Raji (cell line): ENCODE results near the gene ARCN1.

Experiments used
- POLR2A ChIP-seq: IDR thresholded peaks from 2 replicates; pipeline ENCODE4 v1.6.1; 2011; ENCODE audit warnings: low read depth, low read length, control low read depth; ENCODE audit not compliant: insufficient read depth

The ARCN1 gene

DNA sequence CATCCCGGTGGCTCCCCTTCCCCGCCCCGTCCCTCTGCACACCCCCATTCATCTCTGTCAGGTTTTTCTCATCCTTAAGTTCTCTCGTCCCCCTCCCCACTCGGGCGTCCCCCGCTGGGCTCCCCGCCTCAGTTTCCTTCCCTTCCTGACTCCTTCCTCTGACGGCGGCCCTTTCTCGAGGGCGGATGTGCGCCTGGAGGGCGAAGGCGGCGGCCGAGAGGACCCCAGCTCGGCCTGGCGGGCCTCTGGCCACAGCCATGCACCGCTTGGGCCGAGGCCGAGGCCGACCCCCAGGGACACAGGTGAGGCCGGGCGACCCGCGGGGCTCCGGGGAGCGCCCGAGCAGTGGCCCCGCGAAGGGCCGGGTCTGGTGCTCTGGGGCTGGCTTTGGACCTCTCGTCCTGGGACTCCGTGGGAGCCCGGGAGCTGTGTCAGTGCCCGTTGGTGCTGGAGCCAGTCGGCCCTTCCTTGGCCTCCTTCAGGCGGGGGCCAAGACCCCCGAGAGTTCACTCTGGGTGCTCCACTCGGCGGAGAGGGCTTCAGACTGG lies 38.1 kb downstream of the ARCN1 start:
- no peak for TF ChIP-seq POLR2A

DNA sequence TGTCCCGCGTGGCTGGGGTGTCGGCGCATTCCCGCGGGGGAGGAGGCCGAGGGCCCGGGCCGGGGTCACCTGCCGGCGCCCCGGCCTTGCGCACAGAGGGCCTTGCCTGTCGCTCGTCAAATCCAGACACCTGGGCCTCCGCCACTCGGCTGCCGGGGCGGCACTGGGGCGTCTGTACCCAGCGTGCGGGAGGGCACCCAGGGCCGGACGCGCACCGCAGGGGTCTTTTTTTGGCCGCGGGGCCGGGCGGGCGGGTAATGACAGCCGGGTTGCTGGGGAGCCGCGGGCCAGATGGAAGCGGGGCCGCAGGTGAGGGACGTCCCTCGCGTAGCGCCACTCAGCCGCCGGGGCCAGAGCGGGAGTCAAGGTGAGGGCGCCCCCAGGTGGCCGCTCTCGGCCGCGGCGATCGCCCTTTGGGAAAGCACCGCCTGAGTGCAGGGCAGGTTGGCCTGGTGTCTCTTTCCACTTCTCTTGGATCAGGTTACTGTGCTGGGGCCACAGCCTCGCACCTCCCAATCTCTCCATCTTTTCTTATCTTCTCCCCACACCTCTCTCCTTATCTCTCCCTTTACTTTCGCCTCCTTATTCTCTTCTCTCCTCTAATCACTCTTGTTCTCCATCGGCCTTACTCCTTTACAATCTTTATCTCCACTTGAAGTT lies 38.7 kb downstream of the ARCN1 start:
- no peak for TF ChIP-seq POLR2A

DNA sequence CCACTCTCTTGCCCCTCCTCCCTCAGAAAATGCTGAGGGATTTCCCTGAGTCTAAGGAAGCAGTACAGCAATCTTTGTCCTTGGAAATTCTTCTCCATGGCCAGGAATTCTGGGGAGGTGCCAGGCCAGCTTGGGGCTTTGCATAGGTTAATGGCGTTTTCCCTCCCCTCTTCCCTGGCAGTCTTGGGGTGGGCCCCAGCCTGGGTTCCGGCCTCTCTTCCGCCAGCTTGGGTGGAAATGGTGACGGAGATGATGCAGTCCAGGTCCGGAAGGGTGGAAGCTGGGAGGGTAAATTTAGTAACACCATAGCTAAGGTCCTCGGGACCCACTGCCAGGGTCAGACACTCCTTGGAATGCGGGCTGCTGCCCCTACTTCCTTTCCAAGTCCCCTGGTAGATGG lies 40.2 kb downstream of the ARCN1 start:
- no peak for TF ChIP-seq POLR2A

DNA sequence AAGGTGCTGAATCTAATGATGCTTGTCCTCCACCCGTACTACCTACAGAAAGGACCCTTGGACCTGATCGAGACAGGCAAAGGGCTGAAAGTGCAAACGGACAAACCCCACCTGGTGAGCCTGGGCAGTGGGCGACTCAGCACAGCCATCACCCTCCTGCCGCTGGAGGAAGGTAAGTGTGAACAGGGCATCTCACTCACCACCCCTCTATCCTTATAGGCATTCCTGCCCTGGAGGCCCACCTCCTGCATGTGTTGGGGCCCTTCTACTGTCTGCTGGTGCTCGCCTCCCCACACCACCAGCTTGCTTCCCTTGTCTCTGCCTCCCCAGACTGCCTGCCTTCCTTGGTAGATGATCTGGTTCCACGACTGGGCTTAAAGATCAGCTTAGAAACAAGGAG lies 42.3 kb downstream of the ARCN1 start:
- no peak for TF ChIP-seq POLR2A

DNA sequence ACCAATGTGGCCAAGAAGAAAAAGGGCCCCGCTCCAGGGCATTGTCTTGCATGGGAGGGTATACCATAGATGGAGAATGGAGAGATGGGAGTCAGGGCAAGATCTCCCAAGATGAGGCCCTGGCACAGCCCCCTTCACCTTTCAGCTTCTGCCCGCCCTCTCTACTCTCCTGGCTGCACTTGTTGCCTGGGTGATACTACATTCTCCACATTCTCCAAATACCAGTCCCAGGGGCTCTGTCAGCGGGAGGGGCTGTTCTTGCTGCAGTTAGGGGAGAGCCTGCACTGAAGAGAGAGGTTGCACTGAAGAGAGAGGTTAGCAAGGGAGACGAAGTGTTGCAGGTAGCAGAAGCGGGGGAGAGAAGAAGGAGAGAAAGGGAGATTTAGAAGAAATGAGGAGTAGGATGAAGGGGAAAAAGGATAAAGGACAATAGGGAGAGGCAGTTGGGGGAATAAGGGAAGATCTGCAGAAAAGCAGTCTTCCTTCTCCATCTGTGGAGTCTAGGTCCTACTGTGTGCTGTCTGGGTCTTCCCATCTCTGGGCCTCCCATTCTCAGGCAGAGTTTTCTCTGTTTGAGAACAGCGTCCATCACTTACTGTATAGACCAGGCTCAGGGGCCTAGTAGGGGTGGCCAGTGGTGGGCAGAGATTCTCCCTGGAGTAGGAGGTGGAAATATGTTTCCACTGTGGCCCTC lies 43.2 kb downstream of the ARCN1 start:
- no peak for TF ChIP-seq POLR2A

DNA sequence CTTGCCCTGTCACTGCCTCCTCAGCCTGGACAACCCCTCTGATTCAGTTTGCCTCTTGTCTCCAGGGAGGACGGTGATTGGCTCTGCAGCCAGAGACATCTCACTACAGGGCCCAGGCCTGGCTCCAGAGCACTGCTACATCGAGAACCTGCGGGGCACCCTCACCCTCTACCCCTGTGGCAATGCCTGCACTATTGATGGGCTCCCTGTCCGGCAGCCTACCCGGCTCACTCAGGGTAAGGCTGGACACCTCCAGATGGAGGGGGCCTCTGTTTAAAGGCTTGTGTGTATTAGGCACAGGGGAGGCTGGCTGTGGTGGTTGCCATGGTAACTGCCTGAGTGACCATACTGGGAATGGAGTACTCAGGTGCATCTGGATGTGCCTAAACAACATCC lies 43.8 kb downstream of the ARCN1 start:
- TF ChIP-seq POLR2A = no peak

DNA sequence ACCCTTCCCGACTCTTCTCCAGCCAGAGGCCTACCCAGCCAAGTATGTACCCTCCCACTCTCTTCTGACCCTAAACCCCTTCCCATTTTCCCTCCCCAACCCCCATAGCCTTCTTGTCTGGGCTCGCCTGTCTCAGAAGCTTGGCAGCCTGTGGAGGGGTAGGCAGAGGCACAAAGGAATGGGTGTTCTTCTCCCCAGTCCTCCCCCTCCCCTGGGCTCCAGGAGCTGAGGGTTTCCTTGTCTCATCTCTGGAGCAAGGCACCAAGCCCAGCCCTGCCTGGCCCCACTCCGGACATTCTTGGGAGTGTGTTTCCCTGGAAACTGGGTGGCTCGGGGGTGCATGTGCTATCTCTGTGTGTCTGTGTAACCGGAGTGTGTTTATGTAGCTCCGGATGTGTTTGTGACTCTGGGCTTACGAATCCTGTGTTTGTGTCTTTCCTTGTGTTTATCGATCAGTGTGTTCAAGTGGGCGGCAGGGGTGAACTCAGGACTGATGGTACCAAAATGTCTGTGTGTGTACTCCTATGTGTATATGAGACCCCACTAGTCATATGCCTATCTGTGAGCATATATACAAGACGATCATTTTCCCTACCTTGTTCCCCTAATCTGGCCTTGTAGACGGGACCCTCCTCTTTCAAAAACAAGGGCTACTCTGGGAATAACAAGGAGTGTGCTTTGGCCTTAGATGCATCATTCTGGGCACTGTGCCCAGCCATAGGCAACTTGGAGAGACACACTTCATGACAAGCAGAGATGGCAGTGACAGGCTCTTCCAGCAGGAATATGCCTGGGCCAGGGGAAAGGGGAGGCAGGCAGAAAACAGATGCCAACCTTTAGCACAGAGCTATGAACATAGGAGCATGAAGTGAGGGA lies 46.1 kb downstream of the ARCN1 start:
- no peak for TF ChIP-seq POLR2A

DNA sequence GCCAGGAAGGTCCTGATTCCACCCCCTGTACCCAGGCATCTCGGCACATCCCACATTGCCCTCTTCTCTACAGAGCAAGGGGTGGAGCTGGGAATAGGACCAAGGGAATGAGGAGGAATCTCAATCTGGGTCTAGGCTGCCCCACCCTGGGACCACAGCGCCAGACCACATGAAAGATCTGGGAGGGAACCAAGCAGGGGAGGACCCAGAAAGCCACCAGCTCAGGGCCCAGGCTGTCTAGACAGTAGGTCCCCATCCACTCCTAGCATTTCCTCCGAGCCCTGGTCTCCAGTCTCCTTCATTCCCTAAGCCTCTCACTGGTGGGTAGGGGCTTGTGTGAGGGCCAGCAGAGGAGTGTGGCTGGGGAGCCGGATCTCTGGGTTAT lies 46.8 kb downstream of the ARCN1 start:
- no peak for TF ChIP-seq POLR2A

DNA sequence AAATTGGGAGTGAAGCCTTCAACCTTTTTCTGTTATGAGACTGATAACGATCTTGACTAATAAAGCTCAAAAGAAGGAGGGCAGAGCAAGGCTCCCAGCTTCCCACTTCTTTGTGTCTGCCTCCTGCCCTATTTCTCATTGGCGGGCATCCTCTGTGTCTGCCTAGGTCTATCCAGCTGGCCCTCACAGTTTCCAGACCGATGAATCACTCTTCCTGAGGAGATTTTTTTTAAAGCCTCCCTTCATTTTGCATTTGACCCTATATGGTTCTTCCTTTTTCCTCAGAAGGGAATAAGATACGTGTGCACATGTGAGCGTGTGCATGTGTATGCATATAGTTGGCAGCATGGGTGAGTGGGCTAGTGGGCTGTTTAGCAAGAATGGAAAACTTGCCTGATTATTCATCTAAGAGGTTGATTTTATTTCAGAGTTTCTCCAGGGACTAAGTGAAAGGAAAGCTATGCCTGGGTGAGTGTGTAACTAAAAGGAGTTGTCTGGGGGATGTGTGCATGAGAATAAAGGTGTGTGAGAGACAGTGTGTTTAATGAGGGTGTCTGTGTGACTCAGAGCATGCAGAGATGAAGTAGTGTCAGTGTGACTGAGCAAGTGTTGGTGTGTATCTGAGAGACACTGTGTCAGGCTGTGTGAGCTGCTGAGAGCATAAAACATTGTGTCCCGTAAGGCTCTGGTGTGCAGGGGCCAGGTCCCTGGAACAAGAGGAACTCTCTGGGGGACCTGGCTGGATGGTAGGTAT lies 47.4 kb downstream of the ARCN1 start:
- TF ChIP-seq POLR2A = no peak

DNA sequence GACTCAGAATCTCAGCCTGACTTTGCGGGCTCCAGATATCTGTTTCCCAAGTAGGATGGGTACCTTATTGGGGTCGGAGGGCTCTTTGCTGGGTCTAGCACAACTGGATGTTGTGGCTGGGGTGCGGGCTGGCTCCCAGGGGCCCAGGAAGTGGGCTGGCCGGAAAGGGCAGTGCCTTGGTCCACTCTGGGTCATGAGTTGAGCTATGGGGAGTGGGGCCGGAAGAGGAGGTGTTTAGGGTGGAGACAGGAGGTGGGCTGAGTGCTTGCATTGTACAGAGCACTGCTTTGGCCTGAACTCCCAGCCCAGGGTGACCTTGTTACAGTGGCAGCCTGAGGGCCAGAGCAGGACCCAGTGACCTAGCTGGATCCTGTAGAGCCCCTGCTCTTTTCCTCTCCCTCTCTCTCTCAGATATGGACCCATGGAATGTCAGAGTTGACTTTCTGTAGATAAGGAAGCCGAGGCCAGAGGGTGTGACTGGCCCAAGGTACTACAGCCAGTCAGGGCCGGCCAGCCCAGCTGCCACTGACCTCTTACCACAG lies 48.4 kb downstream of the ARCN1 start:
- no peak for TF ChIP-seq POLR2A

DNA sequence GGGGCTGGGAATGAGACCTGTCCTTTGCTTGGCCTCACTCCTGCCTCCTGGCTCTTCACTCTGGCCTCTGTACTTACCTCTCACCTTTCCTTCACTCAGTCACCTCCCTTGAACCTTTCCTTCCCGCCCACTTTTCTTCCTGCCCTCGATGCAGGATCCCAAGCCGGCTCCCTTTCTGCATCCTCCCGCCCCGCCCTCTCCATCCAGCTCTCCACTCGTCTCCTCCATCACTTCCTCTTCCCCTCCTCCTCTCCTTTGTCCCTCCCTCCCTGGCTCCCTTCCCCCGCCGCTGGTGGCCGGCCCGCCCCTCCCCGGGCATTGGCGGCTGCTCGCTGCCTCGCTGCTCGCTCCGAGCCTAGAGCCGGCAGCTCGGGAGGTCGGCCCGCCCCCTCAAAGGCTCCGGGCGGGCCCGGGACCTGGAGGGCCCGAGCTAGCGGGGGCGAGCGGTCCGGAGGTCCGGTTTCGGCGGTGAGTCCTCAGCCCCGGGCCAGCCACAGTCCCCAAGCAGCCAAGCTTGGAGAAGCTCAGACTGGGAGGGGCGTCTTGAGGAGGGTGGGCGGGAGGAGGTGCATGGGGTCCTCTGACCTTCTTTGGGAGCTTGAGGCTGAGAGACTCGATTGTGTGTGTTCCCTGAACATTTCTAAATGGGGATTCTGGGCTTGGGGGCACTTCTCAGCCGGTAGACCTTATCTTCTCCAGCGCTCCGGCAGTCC lies 49.0 kb downstream of the ARCN1 start:
- no peak for TF ChIP-seq POLR2A

DNA sequence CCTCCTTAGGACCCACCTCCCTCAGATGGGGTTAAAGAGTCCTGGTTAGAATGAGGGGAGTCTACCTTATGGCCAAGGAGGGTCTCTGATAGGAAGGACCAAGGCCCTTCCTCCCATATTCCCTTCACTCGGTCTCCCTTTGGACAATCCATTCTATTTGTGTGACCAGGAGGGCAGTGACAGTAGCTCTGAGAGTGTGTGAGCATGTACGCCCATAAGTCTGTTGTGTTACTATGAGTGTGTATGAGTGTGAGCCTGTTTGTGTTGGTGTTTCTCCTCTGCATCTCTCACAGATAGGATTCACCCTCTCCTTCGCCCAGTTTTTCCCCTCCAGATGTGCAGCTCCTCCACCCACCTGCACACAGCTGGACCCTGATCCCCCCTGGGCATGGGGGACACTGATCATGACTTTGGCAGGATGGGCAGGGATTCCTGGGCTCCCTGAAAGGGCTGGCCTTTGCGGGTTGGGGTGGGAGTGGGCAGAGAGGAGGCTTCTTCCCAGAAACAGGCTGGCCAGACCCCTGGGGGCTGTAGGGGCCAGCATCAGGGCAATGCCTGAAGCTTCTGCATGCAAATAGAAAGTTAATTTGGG lies 49.7 kb downstream of the ARCN1 start:
- no peak for TF ChIP-seq POLR2A

DNA sequence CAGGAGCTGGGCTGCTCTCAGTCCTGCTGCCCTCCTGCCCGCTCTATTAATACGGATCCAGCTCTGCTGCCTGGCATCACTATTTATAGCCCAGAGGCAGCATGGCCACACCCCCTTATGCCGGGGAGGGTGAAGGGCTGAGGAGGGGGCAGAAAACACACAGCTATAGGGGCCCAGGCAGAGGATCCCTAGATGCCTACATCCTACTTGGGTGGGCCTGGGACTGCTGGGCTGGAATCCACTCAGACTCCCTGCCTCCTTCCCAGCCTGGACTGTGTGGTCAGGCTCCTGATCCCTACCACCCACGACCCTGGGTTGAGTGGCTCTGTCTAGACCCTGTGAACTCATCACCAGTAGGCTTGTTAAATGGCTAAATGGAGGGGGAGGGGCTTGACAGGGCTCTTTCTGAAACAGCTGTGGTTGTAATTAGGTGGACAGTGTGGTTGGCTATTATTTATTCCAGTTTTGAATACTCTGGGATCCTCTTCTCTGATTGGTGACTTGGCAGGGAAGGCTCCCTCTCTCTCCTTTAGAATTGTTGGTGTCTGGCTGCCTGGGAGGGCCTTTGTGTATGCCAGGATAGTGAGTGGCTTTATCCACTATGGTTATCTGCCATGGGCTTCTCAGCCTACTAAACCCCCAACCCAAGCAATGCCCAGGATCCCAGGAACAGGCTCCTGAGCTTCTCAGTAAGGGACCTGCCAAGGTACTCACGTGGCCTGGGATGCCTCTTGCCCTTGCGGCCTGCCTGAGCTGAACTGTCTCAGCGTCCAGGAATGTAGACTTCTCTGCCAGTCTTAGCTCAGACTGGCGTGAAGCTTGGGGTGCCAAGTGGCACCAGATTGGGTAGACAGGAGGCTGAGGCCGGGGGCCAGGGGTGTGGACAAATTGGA lies 50.4 kb downstream of the ARCN1 start:
- TF ChIP-seq POLR2A = no peak
